HCT116 (cell line): ENCODE results near the gene DLG2. TPM values are rescaled to one million over a fixed set of nuclear protein-coding genes. Genes with fewer than 3 reads are reported as not detected.

Experiments
- ATAC-seq: fragments of 200-7000 bp; cut with Tn5 transposase; 2 replicates; pipeline ENCODE4 v1.9.1; 2020; ENCODE audit warnings: mild to moderate bottlenecking, moderate library complexity
- BruUV-seq: library from RNA; stranded (reverse); fragments of 400-500 nt; replicated peaks from 2 replicates; lab custom pipeline; 2021; lab: Mats Ljungman, UMichigan
- CTCF ChIA-PET: fragments of 300-600 bp; sonication (Branson Sonifier 250); formaldehyde crosslinking; loops from one replicate; lab custom pipeline; 2021; ENCODE audit warnings: antibody characterized with exemption; lab: Charles Lee
- POLR2A ChIA-PET: fragments of 300-600, 350-600 bp; sonication (Branson Sonifier 250); formaldehyde crosslinking; loops from one replicate; lab custom pipeline; 2021; ENCODE audit warnings: antibody characterized with exemption; lab: Charles Lee
- RAD21 ChIA-PET, 2 experiments: fragments of 300-600 bp; sonication (Branson Sonifier 250); formaldehyde crosslinking; loops; one replicate each; lab custom pipeline; 2023; ENCODE audit warnings: low total read pairs in 2 of 2; ENCODE audit not compliant: uncharacterized antibody in 2 of 2, unreplicated experiment in 2 of 2, low non-redundant PET in 1 of 2; lab: Charles Lee
- DNase-seq: peaks from one replicate; pipeline ENCODE4 v3.0.0-alpha.2; 2010; ENCODE audit warnings: low read depth, low spot score
- H2AFZ ChIP-seq: fragments of 200-600 bp; shearing (Covaris generic), sonication (generic); 2 replicates; pipeline ENCODE4 v1.6.1; 2017; ENCODE audit warnings: low read depth, mixed run types, mixed read lengths, antibody characterized with exemption, low read length; ENCODE audit not compliant: poor library complexity, severe bottlenecking
- H3K27ac ChIP-seq: 2 replicates; pipeline ENCODE4 v1.5.1; 2012; ENCODE audit warnings: low read depth, low read length
- H3K27me3 ChIP-seq: fragments of 200-600 bp; sonication (generic); 2 replicates; pipeline ENCODE4 v1.6.1; 2016; ENCODE audit warnings: mixed run types, low read length, mixed read lengths; ENCODE audit not compliant: insufficient read depth
- H3K36me3 ChIP-seq, 2 experiments: fragments of 200-500 bp in 1 of 2; fragments of 200-600 bp in 1 of 2; sonication (Bioruptor generic) in 1 of 2; sonication (generic) in 1 of 2; 2 replicates each; pipeline versions ENCODE4 v1.5.1 to v1.6.1; 2014 to 2016; ENCODE audit warnings: low read length in 2 of 2, inconsistent platforms in 1 of 2, mixed read lengths in 1 of 2, mixed run types in 1 of 2; ENCODE audit not compliant: insufficient read depth in 2 of 2, control insufficient read depth in 1 of 2
- H3K4me1 ChIP-seq, 2 experiments: fragments of 200-600 bp in 1 of 2; sonication (generic) in 1 of 2; 2 replicates each; pipeline versions ENCODE4 v1.5.1 to v1.6.1; 2012 to 2017; ENCODE audit warnings: low read length in 2 of 2, inconsistent platforms in 1 of 2, mild to moderate bottlenecking in 1 of 2, mixed read lengths in 1 of 2, mixed run types in 1 of 2, moderate library complexity in 1 of 2; ENCODE audit not compliant: insufficient read depth in 2 of 2, control insufficient read depth in 1 of 2
- H3K4me2 ChIP-seq: fragments of 200-600 bp; sonication (generic); 2 replicates; pipeline ENCODE4 v1.6.1; 2017; ENCODE audit warnings: mixed run types, low read length, mixed read lengths
- H3K4me3 ChIP-seq, 2 experiments: fragments of 200-600 bp in 1 of 2; sonication (generic) in 1 of 2; replicated peaks in 1 of 2; 2 replicates each; pipeline ENCODE4 v1.5.1; 2011 to 2016; ENCODE audit warnings: low read length in 2 of 2, control low read depth in 1 of 2, low read depth in 1 of 2, mild to moderate bottlenecking in 1 of 2, mixed read lengths in 1 of 2, mixed run types in 1 of 2
- H3K79me2 ChIP-seq: fragments of 200-600 bp; sonication (generic); 2 replicates; pipeline ENCODE4 v1.6.1; 2017; ENCODE audit warnings: mild to moderate bottlenecking, mixed run types, low read length, moderate library complexity, mixed read lengths; ENCODE audit not compliant: insufficient read depth
- H3K9ac ChIP-seq: fragments of 200-600 bp; sonication (generic); 2 replicates; pipeline ENCODE4 v1.6.1; 2016; ENCODE audit warnings: low read length, mixed read lengths
- H3K9me2 ChIP-seq: fragments of 200-600 bp; sonication (generic), shearing (Covaris generic); 2 replicates; pipeline ENCODE4 v1.6.1; 2017; ENCODE audit warnings: mixed run types, mild to moderate bottlenecking, moderate library complexity; ENCODE audit not compliant: insufficient read depth
- H3K9me3 ChIP-seq, 2 experiments: fragments of 200-500 bp in 1 of 2; fragments of 200-600 bp in 1 of 2; sonication (Bioruptor generic) in 1 of 2; sonication (generic) in 1 of 2; 2 replicates each; pipeline ENCODE4 v1.6.1; 2014 to 2017; ENCODE audit warnings: low read length in 2 of 2, mixed read lengths in 2 of 2, inconsistent platforms in 1 of 2, low read depth in 1 of 2, mild to moderate bottlenecking in 1 of 2, mixed run types in 1 of 2, moderate library complexity in 1 of 2; ENCODE audit not compliant: control insufficient read depth in 1 of 2, insufficient read depth in 1 of 2
- H4K20me1 ChIP-seq: fragments of 200-600 bp; sonication (generic), shearing (Covaris generic); 2 replicates; pipeline ENCODE4 v1.6.1; 2017; ENCODE audit warnings: mixed run types, mild to moderate bottlenecking, moderate library complexity; ENCODE audit not compliant: insufficient read depth
- ATF3 ChIP-seq: IDR thresholded peaks from 2 replicates; pipeline ENCODE4 v1.6.1; 2012
- CBX3 ChIP-seq: IDR thresholded peaks from 2 replicates; pipeline ENCODE4 v1.6.1; 2012; ENCODE audit warnings: low read depth
- CTCF ChIP-seq, 3 experiments: fragments of 200-600 bp in 1 of 3; sonication (generic) in 1 of 3; IDR thresholded peaks in 2 of 3; conservative IDR thresholded peaks in 1 of 3; 2 replicates each; pipeline ENCODE4 v1.5.1; 2012 to 2017; ENCODE audit warnings: low read depth in 2 of 3, low read length in 2 of 3, antibody characterized with exemption in 1 of 3, borderline replicate concordance in 1 of 3, control low read depth in 1 of 3, mild to moderate bottlenecking in 1 of 3, mixed read lengths in 1 of 3, mixed run types in 1 of 3, moderate library complexity in 1 of 3; ENCODE audit not compliant: insufficient read depth in 1 of 3
- EGR1 ChIP-seq: IDR thresholded peaks from 2 replicates; pipeline ENCODE4 v1.6.1; 2012; ENCODE audit warnings: low read depth
- EZH2 ChIP-seq: fragments of 200-600 bp; sonication (generic); IDR thresholded peaks from 2 replicates; pipeline ENCODE4 v1.6.1; 2017; ENCODE audit warnings: antibody characterized with exemption, mixed run types
- FOSL1 ChIP-seq: IDR thresholded peaks from 2 replicates; pipeline ENCODE4 v1.6.1; 2012; ENCODE audit warnings: low read depth
- JUND ChIP-seq: IDR thresholded peaks from 2 replicates; pipeline ENCODE4 v1.6.1; 2012
- MAX ChIP-seq: IDR thresholded peaks from 2 replicates; pipeline ENCODE4 v1.6.1; 2012
- POLR2A ChIP-seq: IDR thresholded peaks from 2 replicates; pipeline ENCODE4 v1.7.0; 2011; ENCODE audit warnings: borderline replicate concordance; ENCODE audit not compliant: insufficient read depth, insufficient read length; ENCODE audit errors: extremely low read depth
- POLR2AphosphoS5 ChIP-seq: IDR thresholded peaks from 2 replicates; pipeline ENCODE4 v1.6.1; 2011; ENCODE audit warnings: mild to moderate bottlenecking, low read depth, low read length, moderate library complexity
- RAD21 ChIP-seq: IDR thresholded peaks from 2 replicates; pipeline ENCODE4 v1.6.1; 2012; ENCODE audit warnings: low read depth, mild to moderate bottlenecking
- SIN3A ChIP-seq: IDR thresholded peaks from 2 replicates; pipeline ENCODE4 v1.6.1; 2012; ENCODE audit warnings: low read depth
- SP1 ChIP-seq: IDR thresholded peaks from 2 replicates; pipeline ENCODE4 v1.6.1; 2012; ENCODE audit warnings: low read depth
- SRF ChIP-seq: IDR thresholded peaks from 2 replicates; pipeline ENCODE4 v1.6.1; 2012; ENCODE audit warnings: low read depth
- TCF7L2 ChIP-seq: IDR thresholded peaks from 2 replicates; pipeline ENCODE4 v1.7.0; 2011; ENCODE audit warnings: borderline replicate concordance, inconsistent platforms; ENCODE audit not compliant: insufficient read depth, insufficient read length; ENCODE audit errors: extremely low read depth
- YY1 ChIP-seq: IDR thresholded peaks from 2 replicates; pipeline ENCODE4 v1.6.1; 2011; ENCODE audit warnings: low read length, low read depth, moderate library complexity, mild to moderate bottlenecking; ENCODE audit not compliant: insufficient replicate concordance; ENCODE audit errors: extremely low read depth
- ZBTB33 ChIP-seq: IDR thresholded peaks from 2 replicates; pipeline ENCODE4 v1.6.1; 2011; ENCODE audit warnings: mild to moderate bottlenecking, low read length, moderate library complexity; ENCODE audit not compliant: insufficient replicate concordance; ENCODE audit errors: extremely low read depth
- ZFX ChIP-seq: fragments of 450-650 bp; IDR thresholded peaks from 2 replicates; pipeline ENCODE4 v1.6.1; 2017
- ZNF274 ChIP-seq: fragments of 200-500 bp; sonication (Bioruptor generic); IDR thresholded peaks from 2 replicates; pipeline ENCODE4 v1.6.1; 2014; ENCODE audit warnings: mild to moderate bottlenecking, low read depth, low read length, inconsistent platforms
- intact Hi-C: fragments of 100-400 bp; cut with micrococcal nuclease; formaldehyde crosslinking; loops from 2 replicates; pipeline ENCODE4 v1.10.0; 2022
- total RNA-seq: library from RNA; stranded (reverse); gene quantifications from one replicate; pipeline ENCODE4 v1.2.1, GENCODE V29; 2021; ENCODE audit not compliant: unreplicated experiment

DLG2 gene
- total RNA-seq, 1 experiment from 2014 or later, result 2.4 TPM

- TF ChIP-seq CBX3 (no peak), ZNF274 (no peak), ZBTB33 (no peak), SIN3A (no peak), RAD21 (no peak), MAX (no peak)
Measured at GRCh38 chr11:83608571-83608970, 2018.6 kb downstream of the DLG2 start (continued).

GRCh38 chr11:83601914-83602527, 2025.1 kb downstream of the DLG2 start:
- H3K4me2 ChIP-seq, result no peak overlapping the region
- CTCF ChIA-PET, result no interaction called here
- no peaks in the 10 kb centered on the region for H4K20me1 ChIP-seq
- POLR2A ChIA-PET, result no interaction called here
- DNase-seq, result no peak
- H3K9ac ChIP-seq, result no peak overlapping the region
- no peak overlapping the region for H3K4me3 ChIP-seq
- no peak overlapping the region for H3K27ac ChIP-seq
- no peaks in the 10 kb centered on the region for H3K4me1 ChIP-seq
- no peak for ATAC-seq
- no peaks in the 10 kb centered on the region for H3K9me2 ChIP-seq
- no peaks in the 10 kb centered on the region for H3K36me3 ChIP-seq
- peaks cover 10% of the 10 kb centered on the region; the same call in 1 of the 2 replicates for H3K27me3 ChIP-seq
- no peaks in the 10 kb centered on the region for H3K9me3 ChIP-seq
- intact Hi-C loops, result no loop called here
- RAD21 ChIA-PET, result no interaction called here
- no peaks in the 10 kb centered on the region for H3K79me2 ChIP-seq
- TF ChIP-seq ZNF274 (no peak), TCF7L2 (no peak), RAD21 (no peak), SRF (no peak), ZBTB33 (no peak), EGR1 (no peak), SIN3A (no peak), EZH2 (no peak), JUND (no peak), ZFX (no peak), SP1 (no peak), FOSL1 (no peak), CBX3 (no peak), POLR2A (no peak), ATF3 (no peak), CTCF (IDR thresholded peaks at IDR 0.05 in 2 of 3, conservative IDR thresholded peaks at IDR 0.05 in 1 of 3; ENCODE audit: borderline replicate concordance in 1 of 3, insufficient read depth in 1 of 3, low read depth in 2 of 3, low read length in 2 of 3) (no peak), YY1 (no peak), POLR2AphosphoS5 (no peak)
- TF ChIP-seq, all 23 proteins: peak for 0
- no peak overlapping the region for H2AFZ ChIP-seq
- BruUV-seq, result no TSS peak
